Type B pancreatic cell (in vitro differentiated cells): ENCODE measurements around the gene DRG2. TPM values are rescaled to one million over a fixed set of nuclear protein-coding genes. Genes with fewer than 3 reads are reported as not detected.

Experiments used
- DNase-seq: peaks from one replicate; pipeline ENCODE4 v3.0.0; 2021; ENCODE audit warnings: mixed read lengths; ENCODE audit not compliant: unreplicated experiment; ENCODE audit errors: extremely low spot score
- H3K27ac Mint-ChIP-seq: 2 replicates; pipeline ENCODE4 v1.8.0; 2021; ENCODE audit warnings: mild to moderate bottlenecking, mixed read lengths
- H3K27me3 Mint-ChIP-seq: 2 replicates; pipeline ENCODE4 v1.8.0; 2021; ENCODE audit warnings: mixed read lengths
- H3K36me3 Mint-ChIP-seq: 2 replicates; pipeline ENCODE4 v1.8.0; 2021; ENCODE audit warnings: mixed read lengths
- H3K4me1 Mint-ChIP-seq: one replicate; pipeline ENCODE4 v1.8.0; 2021; ENCODE audit warnings: mixed read lengths; ENCODE audit not compliant: unreplicated experiment
- H3K4me3 Mint-ChIP-seq: 2 replicates; pipeline ENCODE4 v1.8.0; 2021; ENCODE audit warnings: mild to moderate bottlenecking, mixed read lengths
- H3K9me3 Mint-ChIP-seq: 2 replicates; pipeline ENCODE4 v1.8.0; 2021; ENCODE audit warnings: mixed read lengths
- CTCF ChIP-seq: fragments of 200-600 bp; sonication (generic); conservative IDR thresholded peaks from 2 replicates; pipeline ENCODE4 v1.5.0; 2021; ENCODE audit warnings: antibody characterized with exemption, mild to moderate bottlenecking
- total RNA-seq: library from RNA; stranded (reverse); gene quantifications from 2 replicates; pipeline ENCODE4 v1.2.1, GENCODE V29; 2021; ENCODE audit warnings: low replicate concordance

The DRG2 gene
- total RNA-seq, 1 donor from 2014 or later, result 34.2 TPM

GRCh38 chr17:18144855-18145254 lies 57.1 kb downstream of the DRG2 start:
- Mint-ChIP-seq H3K4me1 (peaks cover 7% of the 10 kb centered on the region), H3K4me3 (no peak overlapping the region), H3K36me3 (no peaks in the 10 kb centered on the region), H3K27me3 (no peaks in the 10 kb centered on the region), H3K27ac (no peak overlapping the region), H3K9me3 (no peaks in the 10 kb centered on the region)
- DNase-seq, result no peak
- TF ChIP-seq CTCF, result no peak

- H3K9me3 Mint-ChIP-seq, result no peaks in the 10 kb centered on the region
- peaks cover 5% of the 10 kb centered on the region for H3K4me1 Mint-ChIP-seq
- no peak for TF ChIP-seq CTCF
- no peak overlapping the region for H3K27ac Mint-ChIP-seq
- no peak for DNase-seq
- H3K27me3 Mint-ChIP-seq, result no peaks in the 10 kb centered on the region
- no peak overlapping the region for H3K4me3 Mint-ChIP-seq
- H3K36me3 Mint-ChIP-seq, result no peaks in the 10 kb centered on the region
Measured at GRCh38 chr17:18145811-18146210, 58.1 kb downstream of the DRG2 start.

- no peak for DNase-seq
- Mint-ChIP-seq H3K27ac (no peak overlapping the region), H3K4me1 (peaks cover 2% of the 10 kb centered on the region), H3K27me3 (no peaks in the 10 kb centered on the region), H3K9me3 (no peaks in the 10 kb centered on the region), H3K4me3 (no peak overlapping the region), H3K36me3 (no peaks in the 10 kb centered on the region)
- no peak for TF ChIP-seq CTCF
Measured at GRCh38 chr17:18146259-18146658, 58.5 kb downstream of the DRG2 start.

- DNase-seq, result no peak
- Mint-ChIP-seq H3K4me3 (no peak overlapping the region), H3K9me3 (no peaks in the 10 kb centered on the region), H3K4me1 (no peaks in the 10 kb centered on the region), H3K27ac (no peak overlapping the region), H3K27me3 (no peaks in the 10 kb centered on the region), H3K36me3 (no peaks in the 10 kb centered on the region)
- no peak for TF ChIP-seq CTCF
Measured at GRCh38 chr17:18146980-18147379, 59.2 kb downstream of the DRG2 start.

- peaks cover 7% of the 10 kb centered on the region for H3K4me1 Mint-ChIP-seq
- no peak overlapping the region for H3K4me3 Mint-ChIP-seq
- H3K27me3 Mint-ChIP-seq, result no peaks in the 10 kb centered on the region
- DNase-seq, result no peak
- no peaks in the 10 kb centered on the region for H3K36me3 Mint-ChIP-seq
- no peaks in the 10 kb centered on the region for H3K9me3 Mint-ChIP-seq
- TF ChIP-seq CTCF, result no peak
- no peak overlapping the region for H3K27ac Mint-ChIP-seq
Measured at GRCh38 chr17:18148586-18148985, 60.8 kb downstream of the DRG2 start.

- no peaks in the 10 kb centered on the region for H3K27me3 Mint-ChIP-seq
- no peaks in the 10 kb centered on the region for H3K9me3 Mint-ChIP-seq
- H3K4me3 Mint-ChIP-seq, result peak overlapping the region; percentile 67
- H3K4me1 Mint-ChIP-seq, result peaks cover 12% of the 10 kb centered on the region
- no peaks in the 10 kb centered on the region for H3K36me3 Mint-ChIP-seq
- no peak overlapping the region for H3K27ac Mint-ChIP-seq
- DNase-seq, result no peak
- TF ChIP-seq CTCF, result no peak
Measured at GRCh38 chr17:18151290-18151689, 63.5 kb downstream of the DRG2 start.
